SHP77 (cell line): Measurements from ENCODE around the gene AMN.
"Not testable (repeated sequence)": the region's sequence is repeated elsewhere in the genome, so short reads cannot be mapped to it uniquely, and the experiment has no call there.

ENCODE experiments used
- DNase-seq, 2 experiments: peaks; one replicate each; lab custom pipeline; 2025; lab: John Stamatoyannopoulos, UW

The AMN gene

DNA sequence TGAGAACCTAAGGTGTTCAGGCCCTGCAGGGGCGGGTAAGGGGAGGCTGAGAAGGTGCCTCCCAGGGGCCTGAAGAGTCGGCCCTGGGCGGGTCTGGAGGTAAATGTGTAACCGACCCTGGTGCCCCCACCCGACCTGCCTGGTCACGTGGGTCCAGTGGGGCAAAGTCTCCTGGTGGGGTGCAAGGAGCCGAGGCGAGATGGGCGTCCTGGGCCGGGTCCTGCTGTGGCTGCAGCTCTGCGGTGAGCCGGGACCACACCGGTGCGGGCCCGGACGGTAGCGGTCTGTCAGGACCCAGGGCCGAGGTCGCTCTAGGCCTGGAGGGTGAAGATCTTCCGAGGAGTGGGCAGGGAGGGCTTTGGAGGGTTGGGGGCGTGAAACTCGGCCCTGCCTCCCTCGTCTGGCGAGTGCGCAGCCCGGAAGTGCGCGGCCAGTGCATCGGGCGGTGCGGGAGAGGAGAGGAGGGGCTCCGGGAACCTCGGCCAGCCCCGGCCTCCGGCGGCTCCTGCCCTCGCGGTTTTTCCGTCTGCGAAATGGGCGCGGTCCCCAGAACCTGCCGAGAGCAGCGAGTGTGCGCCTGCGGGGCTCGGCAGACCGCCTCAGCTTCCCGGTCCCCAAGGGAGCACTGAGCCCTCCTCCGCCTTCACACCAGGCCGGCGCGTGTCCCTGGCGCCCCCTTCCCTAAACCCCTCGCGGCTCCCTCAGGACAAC is at the start of gene AMN:
TSS of gene AMN (plus strand) at position 174 of the 711 bp plus-strand sequence. CDS start at position 200, 26 bp downstream.
- DNase-seq = no peak

DNA sequence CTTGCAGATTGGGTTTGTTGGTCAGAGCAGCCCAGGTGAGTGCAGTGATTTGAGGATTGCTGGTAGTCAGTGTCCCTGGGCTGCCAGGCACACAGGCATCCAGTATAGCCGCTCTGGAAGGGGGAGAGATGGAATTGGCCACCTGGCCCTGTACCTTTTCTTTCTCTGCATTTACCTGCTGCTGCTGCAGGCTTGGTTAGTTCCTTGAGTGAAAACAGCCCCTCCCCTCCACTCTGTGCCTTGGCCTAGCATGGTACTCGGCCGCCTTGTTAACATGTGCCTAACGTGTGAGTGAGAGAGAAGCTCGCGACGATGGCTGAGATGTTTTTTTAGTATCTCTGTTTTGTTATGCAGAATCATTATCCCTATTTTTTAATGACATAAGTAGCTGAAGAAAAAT is 49.3 kb upstream of the AMN start:
- DNase-seq = no peak

DNA sequence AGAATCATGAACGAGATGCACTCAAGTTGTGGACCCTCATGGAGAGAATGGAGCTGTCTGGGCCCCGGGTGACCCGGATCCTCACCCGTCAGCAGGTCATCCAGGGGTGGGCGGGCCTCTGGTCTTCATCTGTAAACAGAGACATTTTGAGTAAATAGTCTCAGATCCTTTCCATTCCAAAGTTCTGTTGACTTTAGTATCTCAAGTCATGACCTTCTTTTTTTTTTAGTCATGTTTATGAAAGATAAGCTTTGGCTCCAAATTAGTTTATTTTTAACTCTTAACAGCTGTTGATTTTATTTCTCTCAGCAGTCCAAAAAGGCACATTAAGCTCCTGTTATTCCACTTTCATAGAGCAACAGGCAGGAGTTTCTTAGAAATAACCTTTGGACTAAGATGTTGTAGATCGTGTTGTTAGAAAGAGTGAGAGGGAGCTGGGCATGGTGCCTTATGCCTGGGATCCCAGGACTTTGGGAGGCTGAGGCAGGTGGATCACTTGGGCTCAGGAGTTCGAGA is 48.9 kb upstream of the AMN start:
- no peak for DNase-seq

GRCh38 chr14:102875652-102876051 is 46.8 kb upstream of the AMN start:
- peak in 1 of 2 experiments; percentile 17 for DNase-seq

DNA sequence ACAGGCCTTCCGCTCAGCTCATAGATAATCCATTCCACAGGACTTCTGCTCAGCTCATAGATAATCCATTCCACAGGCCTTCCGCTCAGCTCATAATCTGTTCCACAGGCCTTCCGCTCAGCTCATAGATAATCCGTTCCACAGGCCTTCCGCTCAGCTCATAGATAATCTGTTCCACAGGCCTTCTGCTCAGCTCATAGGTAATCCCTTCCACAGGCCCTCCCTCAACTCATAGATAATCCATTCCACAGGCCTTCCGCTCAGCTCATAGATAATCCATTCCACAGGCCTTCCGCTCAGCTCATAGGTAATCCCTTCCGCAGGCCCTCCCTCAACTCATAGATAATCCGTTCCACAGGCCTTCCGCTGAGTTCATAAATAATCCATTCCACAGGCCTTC is 45.0 kb upstream of the AMN start:
- DNase-seq = not testable (repeated sequence)

GRCh38 chr14:102878174-102878969 is 44.1 kb upstream of the AMN start:
- no peak for DNase-seq

DNA sequence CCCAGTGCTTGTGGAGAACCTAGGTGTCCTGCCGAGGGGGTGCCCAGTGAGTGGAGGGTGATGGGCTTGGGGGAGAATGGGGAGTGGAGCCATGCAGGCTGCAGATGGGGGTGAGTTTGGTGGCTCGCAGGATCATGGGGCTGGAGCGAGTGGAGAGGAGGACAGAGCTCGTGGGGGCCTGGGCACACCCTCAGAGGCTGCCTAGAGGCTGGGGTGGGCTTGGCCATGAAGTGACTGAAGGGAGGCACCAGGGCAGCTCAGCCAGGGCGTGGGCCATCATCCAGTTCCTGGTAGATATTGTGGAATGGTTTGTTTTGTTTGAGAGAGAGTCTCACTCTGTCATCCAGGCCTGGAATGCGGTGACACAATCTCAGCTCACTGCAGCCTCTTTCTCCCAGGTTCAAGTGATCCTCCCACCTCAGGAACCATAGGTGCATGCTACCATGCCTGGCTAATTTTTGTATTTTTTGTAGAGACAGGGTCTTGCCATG is 43.4 kb upstream of the AMN start:
- DNase-seq = no peak

- DNase-seq = no peak
These were observed 40.1 kb upstream of the AMN start for GRCh38 chr14:102882226-102882906.

DNA sequence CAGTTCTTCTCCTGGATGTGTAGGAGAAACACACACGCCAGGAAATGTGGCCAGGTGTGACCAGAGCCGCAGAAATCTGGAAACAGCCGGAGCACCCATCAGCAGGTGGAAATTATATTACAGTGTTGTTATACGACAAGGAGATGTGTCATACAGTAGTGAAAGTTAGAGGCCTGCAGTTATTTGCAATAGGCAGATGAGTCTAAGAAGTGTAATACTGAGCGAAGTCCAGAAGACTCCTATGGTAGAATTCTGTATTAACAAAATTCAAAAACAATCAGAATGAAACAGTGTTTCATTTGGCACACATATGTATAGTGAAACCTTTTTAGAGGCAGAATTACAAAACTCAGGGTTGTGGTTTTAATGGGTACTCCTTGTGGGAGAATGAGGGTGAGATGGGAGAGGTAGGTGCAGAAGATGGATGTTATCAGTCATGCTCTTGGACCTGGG is 39.3 kb upstream of the AMN start:
- no peak for DNase-seq

GRCh38 chr14:102883554-102883953 is 38.9 kb upstream of the AMN start:
- no peak for DNase-seq

- no peak for DNase-seq
These were observed 36.6 kb upstream of the AMN start for GRCh38 chr14:102885737-102886447.

GRCh38 chr14:102888748-102889147 is 33.7 kb upstream of the AMN start:
- no peak for DNase-seq

- DNase-seq = no peak
These were observed 32.8 kb upstream of the AMN start for GRCh38 chr14:102889615-102890014.

DNA sequence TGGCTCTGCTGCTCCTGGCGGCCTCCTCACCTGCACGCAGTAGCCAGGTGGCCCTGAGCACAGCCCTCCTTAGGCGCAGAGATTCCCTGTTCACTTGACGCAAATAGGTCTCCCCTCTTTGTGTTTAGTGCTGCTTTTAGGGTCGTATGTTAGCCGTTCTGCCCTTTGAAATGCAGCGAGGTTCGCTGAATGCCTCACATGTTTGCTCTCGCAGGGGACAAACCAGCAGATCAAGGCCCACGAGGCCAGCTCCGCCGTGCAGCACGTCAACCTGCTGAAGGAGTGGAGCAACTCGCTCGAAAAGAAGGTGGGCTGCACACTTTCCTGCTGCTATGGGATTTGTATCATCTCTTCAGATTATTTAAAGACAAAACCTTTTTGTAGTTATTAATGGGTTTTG is 31.4 kb upstream of the AMN start:
- DNase-seq = no peak

DNA sequence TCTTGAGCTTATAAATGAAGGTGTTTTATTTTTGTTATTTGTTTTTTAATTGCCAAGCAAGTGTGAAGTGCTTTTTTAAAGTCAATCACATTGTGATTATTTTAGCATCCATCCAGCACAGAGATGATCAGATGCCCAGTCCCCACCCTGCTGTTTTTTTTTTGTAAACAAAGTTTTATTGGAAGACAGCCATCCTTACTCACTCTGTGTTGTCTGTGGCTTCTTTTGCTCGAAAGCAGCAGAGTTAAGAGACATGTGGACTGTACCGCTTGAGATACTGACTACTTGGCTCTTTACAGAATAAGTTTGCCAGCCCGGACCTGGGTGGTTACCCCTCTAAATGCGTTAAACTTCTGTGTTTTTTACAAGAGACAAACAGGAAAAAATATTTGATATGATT is 30.9 kb upstream of the AMN start:
- DNase-seq = no peak

- DNase-seq = no peak
These were observed 29.8 kb upstream of the AMN start for GRCh38 chr14:102892651-102893050.

- DNase-seq = no peak
These were observed 29.0 kb upstream of the AMN start for GRCh38 chr14:102893452-102893851.

DNA sequence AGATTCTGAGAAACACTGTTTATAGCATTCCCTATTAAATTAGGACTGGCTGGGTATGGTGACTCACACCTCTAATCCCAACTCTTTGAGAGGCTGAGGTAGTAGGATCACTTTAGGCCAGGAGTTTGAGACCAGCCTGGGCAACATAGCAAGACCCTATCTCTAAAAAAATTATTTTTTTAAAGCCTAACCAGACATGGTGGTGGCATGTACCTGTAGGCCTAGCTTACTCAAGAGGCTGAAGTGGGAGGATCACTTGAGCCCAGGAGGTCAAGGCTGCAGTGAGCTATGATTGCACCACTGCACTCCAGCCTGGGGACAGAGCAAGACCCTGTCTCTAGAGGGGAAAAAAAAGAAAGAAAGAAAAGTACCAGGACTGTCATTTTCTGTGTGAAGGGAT is 25.7 kb upstream of the AMN start:
- DNase-seq = not testable (repeated sequence)

DNA sequence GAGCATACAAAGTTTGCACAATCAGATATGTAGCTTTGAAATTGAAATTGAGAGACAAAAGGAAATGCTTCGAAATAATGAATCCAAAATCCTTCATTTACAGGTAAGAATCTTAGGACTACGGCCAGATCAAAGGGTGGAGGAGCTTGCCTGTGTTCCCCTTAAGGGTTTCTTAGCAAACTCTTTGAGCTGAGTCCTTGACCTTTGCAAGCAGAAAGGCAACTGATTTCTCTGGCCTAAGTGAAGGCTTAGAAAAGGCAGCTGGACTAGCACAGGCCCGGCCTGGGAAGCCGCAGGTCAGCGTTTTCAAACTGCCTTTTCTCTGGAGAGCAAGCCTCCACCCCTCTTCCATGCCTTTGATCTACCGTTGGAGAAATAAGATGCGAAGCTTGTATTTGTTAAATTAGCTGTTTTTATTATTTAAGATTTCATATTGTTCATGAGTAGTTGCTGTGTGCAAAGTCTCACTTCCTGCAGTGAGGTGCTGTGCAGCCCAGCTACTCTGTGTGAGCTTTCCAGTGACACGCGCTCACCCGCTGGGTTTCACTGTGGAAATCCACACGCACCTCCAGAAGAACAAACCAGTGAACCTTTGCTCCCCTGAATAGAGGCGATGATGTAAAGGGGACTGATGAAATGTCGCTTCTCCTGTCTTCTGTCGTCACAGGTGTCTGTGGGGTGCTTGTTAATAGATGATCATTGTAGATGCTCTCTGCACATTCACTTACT is 25.0 kb upstream of the AMN start:
- DNase-seq = no peak

DNA sequence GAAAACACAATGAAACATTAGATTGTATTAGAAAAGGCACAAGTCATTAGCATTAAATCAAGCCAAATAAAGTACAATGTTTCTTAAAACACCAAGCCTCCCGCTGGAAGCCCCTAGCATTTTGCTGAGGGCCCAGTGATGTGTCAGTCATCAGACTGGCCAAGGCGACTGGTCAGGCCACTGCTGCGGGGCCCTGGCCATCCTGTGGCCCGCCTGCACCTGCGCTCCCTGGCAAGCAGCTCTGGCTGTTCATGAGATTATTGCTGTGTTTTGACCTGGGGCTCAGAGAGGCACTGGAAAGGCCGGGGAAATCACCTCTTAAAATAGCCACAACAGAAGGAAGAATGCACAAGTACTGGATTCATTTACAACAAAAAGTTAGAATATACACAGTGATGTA is 24.2 kb upstream of the AMN start:
- DNase-seq = no peak
